A673 (cell line): ENCODE data around the gene GRIK1. TPM values are rescaled to one million over a fixed set of nuclear protein-coding genes. Genes with fewer than 3 reads are reported as not detected.

Experiments
- BruUV-seq: library from RNA; stranded (reverse); fragments of 400-500 nt; replicated peaks from 2 replicates; lab custom pipeline; 2021; lab: Mats Ljungman, UMichigan
- CTCF ChIA-PET: fragments of 300-600 bp; sonication (Branson Sonifier 250); formaldehyde crosslinking; loops from one replicate; lab custom pipeline; 2022; ENCODE audit warnings: antibody characterized with exemption; lab: Charles Lee
- POLR2A ChIA-PET: fragments of 300-600 bp; sonication (Branson Sonifier 250); formaldehyde crosslinking; loops from one replicate; lab custom pipeline; 2022; ENCODE audit warnings: antibody characterized with exemption; ENCODE audit not compliant: low non-redundant PET; lab: Charles Lee
- DNase-seq: peaks from one replicate; pipeline ENCODE4 v3.0.0-alpha.2; 2015; ENCODE audit warnings: low spot score
- H3K27ac ChIP-seq: fragments of 200-600 bp; sonication (generic); 2 replicates; pipeline ENCODE4 v1.5.1; 2016; ENCODE audit warnings: mixed run types, low read depth, mild to moderate bottlenecking, mixed read lengths, antibody characterized with exemption, low read length; ENCODE audit not compliant: poor library complexity, severe bottlenecking
- H3K27me3 ChIP-seq: fragments of 200-600 bp; sonication (generic); replicated peaks from 2 replicates; pipeline ENCODE4 v1.6.1; 2017; ENCODE audit warnings: mixed run types, low read depth, mild to moderate bottlenecking, mixed read lengths, antibody characterized with exemption, low read length; ENCODE audit not compliant: insufficient read depth, poor library complexity
- H3K36me3 ChIP-seq: fragments of 200-600 bp; sonication (generic); 2 replicates; pipeline ENCODE4 v1.6.1; 2016; ENCODE audit warnings: mixed run types, mild to moderate bottlenecking, mixed read lengths, antibody characterized with exemption, low read length; ENCODE audit not compliant: insufficient read depth, poor library complexity, severe bottlenecking
- H3K4me1 ChIP-seq: fragments of 200-600 bp; sonication (generic); 2 replicates; pipeline ENCODE4 v1.6.1; 2017; ENCODE audit warnings: mixed run types, mild to moderate bottlenecking, mixed read lengths, antibody characterized with exemption, low read length; ENCODE audit not compliant: insufficient read depth, poor library complexity, severe bottlenecking
- H3K4me3 ChIP-seq: fragments of 200-600 bp; sonication (generic); 2 replicates; pipeline ENCODE4 v1.5.1; 2016; ENCODE audit warnings: low read depth, mixed run types, mild to moderate bottlenecking, mixed read lengths, low read length; ENCODE audit not compliant: poor library complexity, severe bottlenecking
- H3K9me3 ChIP-seq: fragments of 200-600 bp; sonication (generic); 2 replicates; pipeline ENCODE4 v1.6.1; 2016; ENCODE audit warnings: mixed run types, low read depth, mild to moderate bottlenecking, mixed read lengths, antibody characterized with exemption, low read length; ENCODE audit not compliant: poor library complexity, severe bottlenecking
- EZH2 ChIP-seq: fragments of 200-600 bp; sonication (generic); IDR thresholded peaks from 2 replicates; pipeline ENCODE4 v1.6.1; 2017; ENCODE audit warnings: borderline replicate concordance, low read depth, mild to moderate bottlenecking, mixed read lengths, antibody characterized with exemption, low read length; ENCODE audit not compliant: poor library complexity, severe bottlenecking
- intact Hi-C: fragments of 100-400 bp; cut with micrococcal nuclease; formaldehyde crosslinking; loops from one replicate; pipeline ENCODE4 v1.10.0; 2022; ENCODE audit not compliant: unreplicated experiment
- total RNA-seq: library from RNA; stranded (reverse); gene quantifications from 2 replicates; pipeline ENCODE4 v1.2.3, GENCODE V29; 2021
- TF ChIP-seq, protein P1 (sequence below): fragments of 300-800, 200-600 bp; sonication (generic); conservative IDR thresholded peaks from 2 replicates; pipeline ENCODE4 v1.5.1; 2017; ENCODE audit warnings: low read depth, mild to moderate bottlenecking, antibody characterized with exemption, low read length, moderate library complexity, mixed read lengths

GRIK1 gene
- total RNA-seq, 1 experiment from 2014 or later = 0.67 TPM

GRCh38 chr21:29674343-29674742 lies 265.5 kb downstream of the GRIK1 start:
- peak; percentile 23 for DNase-seq
- ChIA-PET CTCF (interaction anchor here (0.6 kb wide), 1 partner anchor 49 kb away, joined by 3 read pairs; no protein-coding TSS in a partner anchor), POLR2A (no interaction called here)
- H3K9me3 ChIP-seq = no peaks in the 10 kb centered on the region
- no peak for TF ChIP-seq EZH2
- TF ChIP-seq, protein P1, sequence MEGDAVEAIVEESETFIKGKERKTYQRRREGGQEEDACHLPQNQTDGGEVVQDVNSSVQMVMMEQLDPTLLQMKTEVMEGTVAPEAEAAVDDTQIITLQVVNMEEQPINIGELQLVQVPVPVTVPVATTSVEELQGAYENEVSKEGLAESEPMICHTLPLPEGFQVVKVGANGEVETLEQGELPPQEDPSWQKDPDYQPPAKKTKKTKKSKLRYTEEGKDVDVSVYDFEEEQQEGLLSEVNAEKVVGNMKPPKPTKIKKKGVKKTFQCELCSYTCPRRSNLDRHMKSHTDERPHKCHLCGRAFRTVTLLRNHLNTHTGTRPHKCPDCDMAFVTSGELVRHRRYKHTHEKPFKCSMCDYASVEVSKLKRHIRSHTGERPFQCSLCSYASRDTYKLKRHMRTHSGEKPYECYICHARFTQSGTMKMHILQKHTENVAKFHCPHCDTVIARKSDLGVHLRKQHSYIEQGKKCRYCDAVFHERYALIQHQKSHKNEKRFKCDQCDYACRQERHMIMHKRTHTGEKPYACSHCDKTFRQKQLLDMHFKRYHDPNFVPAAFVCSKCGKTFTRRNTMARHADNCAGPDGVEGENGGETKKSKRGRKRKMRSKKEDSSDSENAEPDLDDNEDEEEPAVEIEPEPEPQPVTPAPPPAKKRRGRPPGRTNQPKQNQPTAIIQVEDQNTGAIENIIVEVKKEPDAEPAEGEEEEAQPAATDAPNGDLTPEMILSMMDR = no peak
- H3K4me1 ChIP-seq = peaks cover 39% of the 10 kb centered on the region
- no peaks in the 10 kb centered on the region for H3K36me3 ChIP-seq
- BruUV-seq = no TSS peak
- no peak overlapping the region for H3K27ac ChIP-seq
- intact Hi-C loops = loop anchor here (10.0 kb wide), 1 partner anchor 170 kb away; no protein-coding TSS in a partner anchor
- H3K4me3 ChIP-seq = no peak overlapping the region
- no peaks in the 10 kb centered on the region for H3K27me3 ChIP-seq

DNA sequence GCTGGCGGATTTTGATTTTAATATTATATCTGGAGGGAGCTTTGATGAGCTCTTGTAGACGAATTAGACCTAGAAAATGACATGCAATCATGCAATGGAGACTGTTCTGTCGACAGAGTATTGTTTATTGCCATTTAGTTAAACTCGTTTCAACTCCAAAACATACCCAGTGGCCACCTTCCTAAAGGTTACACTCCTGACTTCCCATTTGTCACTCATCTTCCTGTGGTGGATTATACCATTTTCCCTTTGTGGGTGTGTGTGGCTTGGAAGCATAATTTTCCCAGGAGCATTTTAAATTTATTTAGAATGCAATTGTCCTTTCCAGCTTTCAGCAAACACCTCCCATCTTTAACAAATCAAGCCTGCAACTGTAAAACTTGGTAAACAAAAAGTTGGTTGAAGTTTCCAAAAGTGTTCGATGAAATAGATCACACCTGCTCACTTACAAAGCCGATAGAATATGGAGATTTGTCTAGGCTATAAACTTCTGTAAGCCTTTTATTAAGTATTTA lies 266.6 kb downstream of the GRIK1 start:
- H3K9me3 ChIP-seq = no peaks in the 10 kb centered on the region
- H3K27ac ChIP-seq = no peak overlapping the region
- H3K27me3 ChIP-seq = no peaks in the 10 kb centered on the region
- DNase-seq = no peak
- H3K36me3 ChIP-seq = no peaks in the 10 kb centered on the region
- ChIA-PET POLR2A (no interaction called here), CTCF (no interaction called here)
- no peak overlapping the region for H3K4me3 ChIP-seq
- peaks cover 33% of the 10 kb centered on the region for H3K4me1 ChIP-seq
- no peak for TF ChIP-seq EZH2
- TF ChIP-seq, protein P1 = no peak
- no TSS peak for BruUV-seq
- intact Hi-C loops = loop anchor here (10.0 kb wide), 1 partner anchor 172 kb away; no protein-coding TSS in a partner anchor

DNA sequence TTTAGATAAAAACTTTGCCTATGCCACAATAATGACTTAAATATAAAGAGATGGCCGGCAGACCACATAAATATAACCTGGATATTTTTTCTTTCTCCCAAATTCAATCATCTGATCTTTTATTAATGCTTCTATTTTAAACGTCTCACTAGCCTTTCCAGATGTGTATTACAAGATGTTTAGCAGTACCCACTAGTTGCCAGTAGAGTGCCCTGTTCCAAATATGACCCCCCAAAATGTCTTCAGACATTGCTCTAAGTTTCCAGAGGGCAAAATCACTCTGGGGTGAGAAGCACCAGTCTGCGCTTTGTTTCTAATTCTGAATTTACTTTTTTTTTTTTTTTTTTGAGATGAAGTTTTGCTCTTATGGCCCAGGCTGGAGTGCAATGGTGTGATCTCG lies 268.1 kb downstream of the GRIK1 start:
- TF ChIP-seq, protein P1 = peak; percentile 47
- no peak for TF ChIP-seq EZH2
- ChIA-PET POLR2A (no interaction called here), CTCF (interaction anchor here (0.7 kb wide), 1 partner anchor 177 kb away, joined by 5 read pairs; no protein-coding TSS in a partner anchor)

More for the DNA sequence above, 268.1 kb downstream of the GRIK1 start:
- no TSS peak for BruUV-seq
- Histone ChIP-seq H3K27ac (no peak overlapping the region), H3K4me1 (peaks cover 21% of the 10 kb centered on the region), H3K9me3 (no peaks in the 10 kb centered on the region), H3K36me3 (no peaks in the 10 kb centered on the region), H3K4me3 (no peak overlapping the region), H3K27me3 (no peaks in the 10 kb centered on the region)
- intact Hi-C loops = loop anchor here (10.0 kb wide), 1 partner anchor 173 kb away; no protein-coding TSS in a partner anchor
- peak; percentile 25 for DNase-seq
